HCT116 (cell line): ENCODE results near the gene LY6G6D. TPM values are rescaled to one million over a fixed set of nuclear protein-coding genes. Genes with fewer than 3 reads are reported as not detected.

Experiments used
- ATAC-seq: fragments of 200-7000 bp; cut with Tn5 transposase; 2 replicates; pipeline ENCODE4 v1.9.1; 2020; ENCODE audit warnings: mild to moderate bottlenecking, moderate library complexity
- BruUV-seq: library from RNA; stranded (reverse); fragments of 400-500 nt; replicated peaks from 2 replicates; lab custom pipeline; 2021; lab: Mats Ljungman, UMichigan
- CTCF ChIA-PET: fragments of 300-600 bp; sonication (Branson Sonifier 250); formaldehyde crosslinking; loops from one replicate; lab custom pipeline; 2021; ENCODE audit warnings: antibody characterized with exemption; lab: Charles Lee
- POLR2A ChIA-PET: fragments of 300-600, 350-600 bp; sonication (Branson Sonifier 250); formaldehyde crosslinking; loops from one replicate; lab custom pipeline; 2021; ENCODE audit warnings: antibody characterized with exemption; lab: Charles Lee
- RAD21 ChIA-PET, 2 experiments: fragments of 300-600 bp; sonication (Branson Sonifier 250); formaldehyde crosslinking; loops; one replicate each; lab custom pipeline; 2023; ENCODE audit warnings: low total read pairs in 2 of 2; ENCODE audit not compliant: uncharacterized antibody in 2 of 2, unreplicated experiment in 2 of 2, low non-redundant PET in 1 of 2; lab: Charles Lee
- DNase-seq: peaks from one replicate; pipeline ENCODE4 v3.0.0-alpha.2; 2010; ENCODE audit warnings: low read depth, low spot score
- H2AFZ ChIP-seq: fragments of 200-600 bp; shearing (Covaris generic), sonication (generic); 2 replicates; pipeline ENCODE4 v1.6.1; 2017; ENCODE audit warnings: low read depth, mixed run types, mixed read lengths, antibody characterized with exemption, low read length; ENCODE audit not compliant: poor library complexity, severe bottlenecking
- H3K27ac ChIP-seq: 2 replicates; pipeline ENCODE4 v1.5.1; 2012; ENCODE audit warnings: low read depth, low read length
- H3K27me3 ChIP-seq: fragments of 200-600 bp; sonication (generic); 2 replicates; pipeline ENCODE4 v1.6.1; 2016; ENCODE audit warnings: mixed run types, low read length, mixed read lengths; ENCODE audit not compliant: insufficient read depth
- H3K36me3 ChIP-seq, 2 experiments: fragments of 200-500 bp in 1 of 2; fragments of 200-600 bp in 1 of 2; sonication (Bioruptor generic) in 1 of 2; sonication (generic) in 1 of 2; 2 replicates each; pipeline versions ENCODE4 v1.5.1 to v1.6.1; 2014 to 2016; ENCODE audit warnings: low read length in 2 of 2, inconsistent platforms in 1 of 2, mixed read lengths in 1 of 2, mixed run types in 1 of 2; ENCODE audit not compliant: insufficient read depth in 2 of 2, control insufficient read depth in 1 of 2
- H3K4me1 ChIP-seq, 2 experiments: fragments of 200-600 bp in 1 of 2; sonication (generic) in 1 of 2; 2 replicates each; pipeline versions ENCODE4 v1.5.1 to v1.6.1; 2012 to 2017; ENCODE audit warnings: low read length in 2 of 2, inconsistent platforms in 1 of 2, mild to moderate bottlenecking in 1 of 2, mixed read lengths in 1 of 2, mixed run types in 1 of 2, moderate library complexity in 1 of 2; ENCODE audit not compliant: insufficient read depth in 2 of 2, control insufficient read depth in 1 of 2
- H3K4me2 ChIP-seq: fragments of 200-600 bp; sonication (generic); 2 replicates; pipeline ENCODE4 v1.6.1; 2017; ENCODE audit warnings: mixed run types, low read length, mixed read lengths
- H3K4me3 ChIP-seq, 2 experiments: fragments of 200-600 bp in 1 of 2; sonication (generic) in 1 of 2; replicated peaks in 1 of 2; 2 replicates each; pipeline ENCODE4 v1.5.1; 2011 to 2016; ENCODE audit warnings: low read length in 2 of 2, control low read depth in 1 of 2, low read depth in 1 of 2, mild to moderate bottlenecking in 1 of 2, mixed read lengths in 1 of 2, mixed run types in 1 of 2
- H3K79me2 ChIP-seq: fragments of 200-600 bp; sonication (generic); 2 replicates; pipeline ENCODE4 v1.6.1; 2017; ENCODE audit warnings: mild to moderate bottlenecking, mixed run types, low read length, moderate library complexity, mixed read lengths; ENCODE audit not compliant: insufficient read depth
- H3K9ac ChIP-seq: fragments of 200-600 bp; sonication (generic); 2 replicates; pipeline ENCODE4 v1.6.1; 2016; ENCODE audit warnings: low read length, mixed read lengths
- H3K9me2 ChIP-seq: fragments of 200-600 bp; sonication (generic), shearing (Covaris generic); 2 replicates; pipeline ENCODE4 v1.6.1; 2017; ENCODE audit warnings: mixed run types, mild to moderate bottlenecking, moderate library complexity; ENCODE audit not compliant: insufficient read depth
- H3K9me3 ChIP-seq, 2 experiments: fragments of 200-500 bp in 1 of 2; fragments of 200-600 bp in 1 of 2; sonication (Bioruptor generic) in 1 of 2; sonication (generic) in 1 of 2; 2 replicates each; pipeline ENCODE4 v1.6.1; 2014 to 2017; ENCODE audit warnings: low read length in 2 of 2, mixed read lengths in 2 of 2, inconsistent platforms in 1 of 2, low read depth in 1 of 2, mild to moderate bottlenecking in 1 of 2, mixed run types in 1 of 2, moderate library complexity in 1 of 2; ENCODE audit not compliant: control insufficient read depth in 1 of 2, insufficient read depth in 1 of 2
- H4K20me1 ChIP-seq: fragments of 200-600 bp; sonication (generic), shearing (Covaris generic); 2 replicates; pipeline ENCODE4 v1.6.1; 2017; ENCODE audit warnings: mixed run types, mild to moderate bottlenecking, moderate library complexity; ENCODE audit not compliant: insufficient read depth
- ATF3 ChIP-seq: IDR thresholded peaks from 2 replicates; pipeline ENCODE4 v1.6.1; 2012
- CBX3 ChIP-seq: IDR thresholded peaks from 2 replicates; pipeline ENCODE4 v1.6.1; 2012; ENCODE audit warnings: low read depth
- CTCF ChIP-seq, 3 experiments: fragments of 200-600 bp in 1 of 3; sonication (generic) in 1 of 3; IDR thresholded peaks in 2 of 3; conservative IDR thresholded peaks in 1 of 3; 2 replicates each; pipeline ENCODE4 v1.5.1; 2012 to 2017; ENCODE audit warnings: low read depth in 2 of 3, low read length in 2 of 3, antibody characterized with exemption in 1 of 3, borderline replicate concordance in 1 of 3, control low read depth in 1 of 3, mild to moderate bottlenecking in 1 of 3, mixed read lengths in 1 of 3, mixed run types in 1 of 3, moderate library complexity in 1 of 3; ENCODE audit not compliant: insufficient read depth in 1 of 3
- ELF1 ChIP-seq: IDR thresholded peaks from 2 replicates; pipeline ENCODE4 v1.6.1; 2012; ENCODE audit warnings: low read depth, borderline replicate concordance
- JUND ChIP-seq: IDR thresholded peaks from 2 replicates; pipeline ENCODE4 v1.6.1; 2012
- MAX ChIP-seq: IDR thresholded peaks from 2 replicates; pipeline ENCODE4 v1.6.1; 2012
- POLR2A ChIP-seq: IDR thresholded peaks from 2 replicates; pipeline ENCODE4 v1.7.0; 2011; ENCODE audit warnings: borderline replicate concordance; ENCODE audit not compliant: insufficient read depth, insufficient read length; ENCODE audit errors: extremely low read depth
- RAD21 ChIP-seq: IDR thresholded peaks from 2 replicates; pipeline ENCODE4 v1.6.1; 2012; ENCODE audit warnings: low read depth, mild to moderate bottlenecking
- SRF ChIP-seq: IDR thresholded peaks from 2 replicates; pipeline ENCODE4 v1.6.1; 2012; ENCODE audit warnings: low read depth
- YY1 ChIP-seq: IDR thresholded peaks from 2 replicates; pipeline ENCODE4 v1.6.1; 2011; ENCODE audit warnings: low read length, low read depth, moderate library complexity, mild to moderate bottlenecking; ENCODE audit not compliant: insufficient replicate concordance; ENCODE audit errors: extremely low read depth
- ZFX ChIP-seq: fragments of 450-650 bp; IDR thresholded peaks from 2 replicates; pipeline ENCODE4 v1.6.1; 2017
- intact Hi-C: fragments of 100-400 bp; cut with micrococcal nuclease; formaldehyde crosslinking; loops from 2 replicates; pipeline ENCODE4 v1.10.0; 2022
- total RNA-seq: library from RNA; stranded (reverse); gene quantifications from one replicate; pipeline ENCODE4 v1.2.1, GENCODE V29; 2021; ENCODE audit not compliant: unreplicated experiment
- TF ChIP-seq, protein P1 (sequence below): IDR thresholded peaks from 2 replicates; pipeline ENCODE4 v1.6.1; 2011; ENCODE audit warnings: mild to moderate bottlenecking, low read length, moderate library complexity; ENCODE audit not compliant: insufficient replicate concordance; ENCODE audit errors: extremely low read depth

Gene LY6G6D
- total RNA-seq, 1 experiment from 2014 or later, result not detected

- no peaks in the 10 kb centered on the region for H3K27me3 ChIP-seq
- H4K20me1 ChIP-seq, result no peaks in the 10 kb centered on the region
- no peak overlapping the region for H3K4me2 ChIP-seq
- H3K4me3 ChIP-seq, result no peak overlapping the region
- no TSS peak for BruUV-seq
- no peak overlapping the region for H3K9ac ChIP-seq
- intact Hi-C loops, result no loop called here
- no peak overlapping the region for H3K27ac ChIP-seq
- DNase-seq (no peak), ATAC-seq (no peak)
- no peaks in the 10 kb centered on the region for H3K79me2 ChIP-seq
- H3K36me3 ChIP-seq, result peaks cover 3 to 34% of the 10 kb centered on the region in 2 experiments; a peak in 2 of 4 replicates
- TF ChIP-seq CTCF (IDR thresholded peaks at IDR 0.05 in 2 of 3, conservative IDR thresholded peaks at IDR 0.05 in 1 of 3; ENCODE audit: borderline replicate concordance in 1 of 3, insufficient read depth in 1 of 3, low read depth in 2 of 3, low read length in 2 of 3), result 0 out of 6 replicates have a peak, but pooled peaks of 1 of the 3 experiments have one; percentile 4
- TF ChIP-seq, protein P1, sequence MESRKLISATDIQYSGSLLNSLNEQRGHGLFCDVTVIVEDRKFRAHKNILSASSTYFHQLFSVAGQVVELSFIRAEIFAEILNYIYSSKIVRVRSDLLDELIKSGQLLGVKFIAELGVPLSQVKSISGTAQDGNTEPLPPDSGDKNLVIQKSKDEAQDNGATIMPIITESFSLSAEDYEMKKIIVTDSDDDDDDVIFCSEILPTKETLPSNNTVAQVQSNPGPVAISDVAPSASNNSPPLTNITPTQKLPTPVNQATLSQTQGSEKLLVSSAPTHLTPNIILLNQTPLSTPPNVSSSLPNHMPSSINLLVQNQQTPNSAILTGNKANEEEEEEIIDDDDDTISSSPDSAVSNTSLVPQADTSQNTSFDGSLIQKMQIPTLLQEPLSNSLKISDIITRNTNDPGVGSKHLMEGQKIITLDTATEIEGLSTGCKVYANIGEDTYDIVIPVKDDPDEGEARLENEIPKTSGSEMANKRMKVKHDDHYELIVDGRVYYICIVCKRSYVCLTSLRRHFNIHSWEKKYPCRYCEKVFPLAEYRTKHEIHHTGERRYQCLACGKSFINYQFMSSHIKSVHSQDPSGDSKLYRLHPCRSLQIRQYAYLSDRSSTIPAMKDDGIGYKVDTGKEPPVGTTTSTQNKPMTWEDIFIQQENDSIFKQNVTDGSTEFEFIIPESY, result no peak
- peaks cover 7 to 18% of the 10 kb centered on the region in 2 experiments; a peak in 3 of 4 replicates for H3K4me1 ChIP-seq
- no peaks in the 10 kb centered on the region for H3K9me2 ChIP-seq
- H2AFZ ChIP-seq, result no peak overlapping the region
- H3K9me3 ChIP-seq, result no peaks in the 10 kb centered on the region
- POLR2A ChIA-PET, result no interaction called here
- RAD21 ChIA-PET, result no interaction called here
- CTCF ChIA-PET, result interaction anchor here (1.4 kb wide), 1 partner anchor 9 kb away, joined by 6 read pairs; no protein-coding TSS in a partner anchor
Observed at GRCh38 chr6:31760790-31761189, 45.6 kb downstream of the LY6G6D start.

DNA sequence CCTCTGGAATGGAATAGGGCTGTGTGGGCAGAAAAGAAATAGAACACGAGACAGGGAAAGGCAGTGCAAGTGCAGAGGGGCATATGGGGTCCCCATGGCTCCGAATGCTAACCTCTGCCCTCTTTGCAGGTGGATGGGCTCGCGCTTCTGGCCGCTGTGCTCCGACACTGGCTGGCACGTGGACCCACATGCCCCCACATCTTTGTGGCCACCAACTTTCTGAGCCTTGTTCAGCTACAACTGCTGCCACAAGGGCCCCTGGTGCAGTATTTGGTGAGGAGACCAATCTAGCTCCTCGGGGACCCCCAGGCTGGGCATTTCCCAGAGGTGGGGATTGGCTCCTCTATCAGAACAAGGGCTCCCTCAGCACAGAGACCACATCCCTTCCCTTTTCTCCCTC is 46.2 kb downstream of the LY6G6D start:
- peaks cover 7 to 18% of the 10 kb centered on the region in 2 experiments; a peak in 3 of 4 replicates for H3K4me1 ChIP-seq
- ATAC-seq (no peak), DNase-seq (no peak)
- ChIA-PET CTCF (interaction anchor here (1.4 kb wide), 1 partner anchor 9 kb away, joined by 6 read pairs; no protein-coding TSS in a partner anchor), RAD21 (no interaction called here), POLR2A (no interaction called here)
- H2AFZ ChIP-seq, result no peak overlapping the region
- no TSS peak for BruUV-seq
- H3K9me3 ChIP-seq, result no peaks in the 10 kb centered on the region
- no peaks in the 10 kb centered on the region for H3K9me2 ChIP-seq
- no peak overlapping the region for H3K27ac ChIP-seq
- no peaks in the 10 kb centered on the region for H4K20me1 ChIP-seq
- no peak overlapping the region for H3K4me2 ChIP-seq
- no peak for TF ChIP-seq CBX3
- no peak for TF ChIP-seq SRF
- TF ChIP-seq POLR2A, result no peak
- TF ChIP-seq RAD21, result no peak
- no peak for TF ChIP-seq ZFX
- no peak for TF ChIP-seq ATF3
- no peak for TF ChIP-seq YY1
- no peak for TF ChIP-seq MAX
- no peak for TF ChIP-seq JUND
- TF ChIP-seq ELF1, result no peak
- peaks cover 3 to 34% of the 10 kb centered on the region in 2 experiments; a peak in 2 of 4 replicates for H3K36me3 ChIP-seq
- no peaks in the 10 kb centered on the region for H3K79me2 ChIP-seq
- no peak overlapping the region for H3K9ac ChIP-seq
- intact Hi-C loops, result no loop called here
- H3K27me3 ChIP-seq, result no peaks in the 10 kb centered on the region
- no peak overlapping the region for H3K4me3 ChIP-seq
